GM12891 (cell line): ENCODE measurements around the gene CRB1. TPM values are rescaled to one million over a fixed set of nuclear protein-coding genes. Genes with fewer than 3 reads are reported as not detected.
A peak's percentile ranks its signal among the peaks of the same experiment; 100 is the strongest.

Experiments used
- DNase-seq: peaks from one replicate; pipeline ENCODE4 v3.0.0; 2011; ENCODE audit warnings: low spot score; ENCODE audit not compliant: insufficient read length
- FAIRE-seq: peaks from 2 replicates; lab custom pipeline; 2011; peaks lifted over from hg19 to GRCh38; lab: Jason Lieb, UNC
- PAX5 ChIP-seq: IDR thresholded peaks from 2 replicates; pipeline ENCODE4 v1.6.1; 2011; ENCODE audit warnings: low read length, moderate library complexity, mild to moderate bottlenecking; ENCODE audit not compliant: insufficient read depth, severe bottlenecking
- POLR2A ChIP-seq: IDR thresholded peaks from 2 replicates; pipeline ENCODE4 v1.6.1; 2011; ENCODE audit warnings: low read depth, low read length, control low read depth
- POLR2AphosphoS5 ChIP-seq: IDR thresholded peaks from 2 replicates; pipeline ENCODE4 v1.6.1; 2011; ENCODE audit warnings: low read depth, low read length, control low read depth
- POU2F2 ChIP-seq: IDR thresholded peaks from 2 replicates; pipeline ENCODE4 v1.6.1; 2011; ENCODE audit warnings: low read depth, mild to moderate bottlenecking, control low read depth, low read length, moderate library complexity
- SPI1 ChIP-seq: IDR thresholded peaks from 2 replicates; pipeline ENCODE4 v1.6.1; 2011; ENCODE audit warnings: low read depth, low read length, control low read depth
- TAF1 ChIP-seq: IDR thresholded peaks from 2 replicates; pipeline ENCODE4 v1.6.1; 2011; ENCODE audit warnings: low read depth, low read length, control low read depth
- polyA plus RNA-seq: library from polyadenylated mRNA; unstranded; fragments of >200 nt; gene quantifications from one replicate; pipeline ENCODE4 v1.2.1, GENCODE V29; 2012; ENCODE audit warnings: low read depth, missing spikeins, inconsistent platforms; ENCODE audit not compliant: missing spikeins

The CRB1 gene
- not detected for polyA plus RNA-seq

DNA sequence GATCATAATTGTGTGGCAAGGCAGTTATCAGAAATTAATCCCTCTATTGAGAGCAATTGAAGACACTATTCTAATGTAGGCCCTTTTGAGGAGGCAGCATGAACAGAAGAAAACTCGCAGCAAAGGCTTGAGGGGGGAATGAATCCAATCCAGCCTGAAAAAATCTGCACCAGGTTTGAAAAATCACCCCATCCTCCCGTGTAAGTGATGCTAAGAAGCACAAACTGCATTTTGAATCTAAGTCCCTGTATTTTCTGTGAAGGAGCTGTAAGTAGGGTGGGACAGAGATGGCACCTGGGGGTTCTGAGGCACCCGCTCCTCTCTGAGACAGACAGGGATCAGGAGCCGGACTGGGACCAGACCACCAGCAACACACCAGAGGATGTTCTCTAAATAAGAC is at the start of gene CRB1:
Gene CRB1, plus strand, starts transcription at position 241 of the 400 bp plus-strand sequence. CDS start 161 bp downstream, outside the sequence.
- TF ChIP-seq POLR2A = no peak
- TF ChIP-seq PAX5 = no peak
- FAIRE-seq (no peak), DNase-seq (no peak)

DNA sequence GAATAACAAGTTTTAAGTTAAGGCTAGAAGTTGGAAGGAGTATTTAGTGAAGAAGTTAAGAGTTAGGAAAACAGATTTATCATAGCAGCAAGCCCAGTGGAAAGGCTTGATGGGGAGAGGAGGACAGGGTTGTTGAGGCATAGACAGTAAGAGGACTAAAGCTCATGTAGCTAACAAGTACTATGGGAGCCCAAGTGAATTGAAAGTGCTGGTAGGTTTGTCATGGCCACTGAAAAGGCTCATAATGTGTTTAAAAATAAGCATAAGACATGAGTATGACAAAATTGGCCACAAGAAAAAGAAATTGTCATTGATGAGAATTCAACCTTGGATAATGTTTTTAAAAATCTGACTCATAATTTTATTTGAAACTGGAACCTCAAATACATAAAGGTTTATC is 49.2 kb upstream of the CRB1 start:
- TF ChIP-seq POLR2A = no peak
- TF ChIP-seq TAF1 = no peak
- no peak for TF ChIP-seq SPI1
- TF ChIP-seq POLR2AphosphoS5 = no peak
- TF ChIP-seq POU2F2 = no peak
- no peak for TF ChIP-seq PAX5
- FAIRE-seq = no peak
- DNase-seq = no peak

DNA sequence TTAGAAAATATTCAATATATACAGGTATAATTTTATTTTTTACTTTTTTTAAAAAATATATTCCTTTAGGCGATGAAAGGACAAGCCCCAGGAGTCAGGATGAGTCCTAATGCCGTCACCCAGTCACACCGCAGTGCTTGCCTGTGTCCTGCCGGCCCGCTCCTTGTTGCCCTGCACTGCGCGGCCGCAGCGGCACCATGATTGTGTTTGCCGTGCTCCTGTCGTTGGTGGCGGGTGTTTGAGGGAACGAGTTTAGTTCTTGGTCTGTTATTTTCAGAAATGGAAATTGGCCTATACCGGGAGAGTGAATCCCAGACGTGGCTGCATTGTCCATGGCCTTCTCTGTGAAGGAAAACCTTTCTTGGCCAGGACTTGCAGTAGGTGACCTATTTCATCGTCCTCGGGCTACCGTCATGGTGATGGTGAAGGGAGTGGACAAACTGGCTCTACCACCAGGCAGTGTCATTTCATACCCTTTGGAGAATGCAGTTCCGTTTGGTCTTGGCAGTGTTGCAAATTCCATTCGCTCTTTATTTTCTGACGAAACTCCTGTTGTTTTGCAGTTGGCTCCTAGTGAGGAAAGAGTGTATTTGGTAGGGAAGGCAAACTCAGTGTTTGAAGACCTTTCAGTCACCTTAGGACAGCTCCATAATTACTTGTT is 45.9 kb upstream of the CRB1 start:
- DNase-seq = no peak
- TF ChIP-seq SPI1 (no peak), POLR2AphosphoS5 (no peak), PAX5 (no peak), TAF1 (no peak), POU2F2 (no peak), POLR2A (no peak)
- peak; percentile 41 for FAIRE-seq

DNA sequence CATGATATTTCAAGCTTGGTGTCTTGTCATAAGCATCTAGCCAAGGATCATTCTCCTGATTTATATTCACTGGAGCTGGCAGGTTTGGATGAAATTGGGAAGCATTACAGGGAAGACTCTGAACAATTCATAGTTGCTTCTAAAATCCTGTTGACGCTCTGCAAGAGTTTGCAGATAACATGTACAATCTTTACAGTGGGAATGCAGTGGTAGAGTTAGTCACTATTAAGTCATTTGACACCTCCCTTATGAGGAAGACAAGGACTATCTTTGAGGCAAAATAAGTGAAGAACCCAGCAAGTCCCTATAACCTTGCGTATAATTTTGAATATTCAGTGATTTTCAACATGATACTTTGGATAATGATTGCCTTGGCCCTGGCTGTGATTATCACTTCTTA is 45.3 kb upstream of the CRB1 start:
- FAIRE-seq = no peak
- TF ChIP-seq PAX5 (no peak), SPI1 (no peak), POLR2AphosphoS5 (no peak), TAF1 (no peak), POLR2A (no peak), POU2F2 (no peak)

DNA sequence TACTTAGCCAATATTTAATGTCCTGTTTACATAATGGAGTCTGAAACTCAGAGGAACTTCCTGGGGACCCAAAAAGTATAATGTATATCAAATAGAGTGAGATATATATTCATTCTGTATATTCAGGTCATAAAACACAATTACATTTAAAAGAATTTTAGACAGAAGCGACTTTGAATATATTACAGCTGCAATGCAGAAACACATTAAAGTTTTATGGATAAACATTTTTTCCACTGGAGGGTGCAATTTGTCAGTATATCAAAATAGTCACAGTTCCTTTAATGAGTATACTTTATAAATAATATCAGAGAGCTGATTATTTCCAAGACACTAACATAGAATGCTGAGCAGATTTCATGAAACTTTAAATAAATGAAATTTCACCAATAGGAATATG is 43.9 kb upstream of the CRB1 start:
- TF ChIP-seq PAX5 = no peak
- no peak for TF ChIP-seq TAF1
- TF ChIP-seq POLR2A = no peak
- TF ChIP-seq POU2F2 = no peak
- no peak for TF ChIP-seq POLR2AphosphoS5
- TF ChIP-seq SPI1 = no peak
- no peak for DNase-seq
- FAIRE-seq = no peak

More for the DNA sequence above, 45.3 kb upstream of the CRB1 start:
- DNase-seq = no peak

- no peak for TF ChIP-seq TAF1
- TF ChIP-seq PAX5 = no peak
- no peak for TF ChIP-seq POU2F2
- no peak for TF ChIP-seq POLR2AphosphoS5
- TF ChIP-seq POLR2A = no peak
- TF ChIP-seq SPI1 = no peak
- DNase-seq (no peak), FAIRE-seq (no peak)
Measured at GRCh38 chr1:197225611-197226010, 42.4 kb upstream of the CRB1 start.

GRCh38 chr1:197234581-197234980 is 33.5 kb upstream of the CRB1 start:
- DNase-seq = no peak
- TF ChIP-seq PAX5 (no peak), POU2F2 (no peak), TAF1 (no peak), SPI1 (no peak), POLR2AphosphoS5 (no peak), POLR2A (no peak)
- FAIRE-seq = no peak

DNA sequence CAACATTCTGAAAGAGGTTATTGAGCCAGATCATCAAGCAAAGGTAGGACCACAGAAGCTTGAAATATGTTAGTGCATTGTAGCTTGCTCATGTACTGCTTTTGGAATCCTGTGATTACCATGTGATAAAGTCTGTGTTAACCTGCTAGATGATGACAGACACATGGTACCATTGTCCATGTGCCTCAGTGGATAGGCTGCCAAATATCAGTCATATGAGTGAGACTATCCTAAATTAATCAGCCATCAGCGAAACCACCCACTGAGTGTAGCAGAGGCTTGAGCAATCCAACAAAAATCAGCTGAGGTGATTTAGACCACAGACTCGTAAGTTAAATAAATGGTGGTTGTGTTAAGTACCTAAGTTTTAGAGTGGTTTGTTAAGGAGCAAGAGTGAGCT is 32.7 kb upstream of the CRB1 start:
- no peak for TF ChIP-seq POLR2AphosphoS5
- no peak for TF ChIP-seq POLR2A
- TF ChIP-seq SPI1 = no peak
- no peak for TF ChIP-seq PAX5
- TF ChIP-seq TAF1 = no peak
- no peak for TF ChIP-seq POU2F2
- FAIRE-seq (no peak), DNase-seq (no peak)

GRCh38 chr1:197247465-197247864 is 20.6 kb upstream of the CRB1 start:
- DNase-seq (no peak), FAIRE-seq (no peak)
- TF ChIP-seq TAF1 (no peak), POU2F2 (no peak), SPI1 (no peak), POLR2AphosphoS5 (no peak), POLR2A (no peak), PAX5 (no peak)

DNA sequence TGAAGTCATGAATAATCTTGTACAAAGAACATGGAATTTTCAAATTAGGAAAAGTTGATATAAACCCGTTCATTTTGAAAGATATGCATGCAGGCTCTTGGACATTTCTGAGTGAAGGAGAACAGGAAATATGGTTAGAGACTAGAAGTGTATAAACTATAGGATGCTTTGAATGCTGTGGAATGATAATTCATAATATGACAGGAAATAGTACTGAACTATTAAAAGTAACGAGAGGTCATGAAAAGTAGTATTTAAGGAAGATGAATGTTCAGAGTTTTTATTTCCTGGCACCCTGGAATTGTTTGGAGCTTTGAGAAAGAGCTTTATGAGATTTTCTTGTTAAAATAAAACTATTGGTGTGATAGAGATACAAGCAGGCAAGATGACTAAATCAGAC is 18.7 kb upstream of the CRB1 start:
- FAIRE-seq = no peak
- no peak for TF ChIP-seq POLR2AphosphoS5
- no peak for TF ChIP-seq PAX5
- no peak for TF ChIP-seq SPI1
- no peak for TF ChIP-seq TAF1
- TF ChIP-seq POLR2A = no peak
- TF ChIP-seq POU2F2 = no peak
- DNase-seq = no peak

- DNase-seq (no peak), FAIRE-seq (no peak)
- TF ChIP-seq PAX5 (no peak), POU2F2 (no peak), POLR2A (no peak), TAF1 (no peak), SPI1 (no peak), POLR2AphosphoS5 (no peak)
Measured at GRCh38 chr1:197250616-197251015, 17.4 kb upstream of the CRB1 start.
